ENCODE results near the gene HSPA14. TPM values are rescaled to one million over a fixed set of nuclear protein-coding genes. Genes with fewer than 3 reads are reported as not detected.

The HSPA14 gene
- total and polyA plus RNA-seq, 2 of the 8 experiments (the other 6 are each of a cell fraction or from before 2014, with no cell fraction given) = 20.5 to 36.4 TPM

GRCh38 chr10:14800397-14800796 is 37.7 kb upstream of the HSPA14 start:
- DNase-seq (ENCODE audit: low read depth in 1 of 2, low spot score in 2 of 2) = no peak
- H4K20me1 ChIP-seq (replicated peaks in 1 of 2; ENCODE audit: control insufficient read depth in 1 of 2, insufficient read depth in 2 of 2, low read length in 2 of 2) = no peaks in the 10 kb centered on the region
- ChIA-PET CTCF (ENCODE audit: partially characterized antibody) (interaction anchor here (1.1 to 2.6 kb wide), 5 partner anchors 11 to 272 kb away, joined by 3 to 7 read pairs (median 3); no protein-coding TSS in a partner anchor), POLR2A (ENCODE audit: partially characterized antibody) (interaction anchor here (1.3 kb wide), 1 partner anchor 20 kb away, joined by 3 read pairs; no protein-coding TSS in a partner anchor)
- H3K23ac ChIP-seq (ENCODE audit: insufficient read length) = no peak overlapping the region
- FAIRE-seq = no peak
- H3K4me3 ChIP-seq (ENCODE audit: extremely low read depth in 1 of 4, insufficient read depth in 2 of 4, low read depth in 3 of 4, low read length in 4 of 4) = no peak overlapping the region
- H3K4ac ChIP-seq (replicated peaks; ENCODE audit: insufficient read length, low read depth, low read length) = no peak overlapping the region
- H2BK5ac ChIP-seq (ENCODE audit: low read depth, low read length) = no peak overlapping the region
- H3K36me3 ChIP-seq (ENCODE audit: control insufficient read depth in 2 of 4, insufficient read depth in 4 of 4, low read length in 3 of 4) = no peaks in the 10 kb centered on the region
- no peak overlapping the region for H3K18ac ChIP-seq (ENCODE audit: extremely low read depth, low read length)
- no peak overlapping the region for H3K56ac ChIP-seq (replicated peaks; ENCODE audit: insufficient read length, low read depth, low read length)
- no peak overlapping the region for H3K9ac ChIP-seq (replicated peaks in 1 of 4; ENCODE audit: extremely low read depth in 1 of 4, low read depth in 3 of 4, low read length in 3 of 4)
- H3K27ac ChIP-seq (ENCODE audit: low read depth, low read length) = no peak overlapping the region
- no peak overlapping the region for H2AK5ac ChIP-seq (ENCODE audit: low read depth, low read length)
- no peak overlapping the region for H2BK15ac ChIP-seq (ENCODE audit: low read length)
- no peaks in the 10 kb centered on the region for H3K9me3 ChIP-seq (ENCODE audit: insufficient read depth in 2 of 2, low read depth in 1 of 2, low read length in 1 of 2)
- no peak overlapping the region for H4K5ac ChIP-seq (ENCODE audit: insufficient read length, low read depth, low read length)
- H2BK120ac ChIP-seq (replicated peaks; ENCODE audit: low read depth, low read length) = no peak overlapping the region
- H3K14ac ChIP-seq (ENCODE audit: insufficient read length) = no peak overlapping the region
- no peak overlapping the region for H2AFZ ChIP-seq (ENCODE audit: low read length)
- H4K91ac ChIP-seq (replicated peaks; ENCODE audit: insufficient read length, low read length) = no peak overlapping the region
- no peaks in the 10 kb centered on the region for H3K23me2 ChIP-seq (ENCODE audit: low read depth, low read length)
- WGBS, 2 experiments (ENCODE audit: extremely low coverage in 1 of 2, insufficient coverage in 1 of 2, insufficient read length in 1 of 2, insufficient replicate concordance in 2 of 2, low coverage in 1 of 2, low lambda C conversion rate in 2 of 2, missing lambda C conversion rate in 1 of 2) = 69% methylated on average over 1 of the region's 1 CpG; no CpG with 5 or more reads in 1 of the 2 experiments
- no peak overlapping the region for H2BK20ac ChIP-seq (ENCODE audit: low read length)
- no peak overlapping the region for H2BK12ac ChIP-seq (ENCODE audit: low read depth, low read length)
- H3K4me1 ChIP-seq (replicated peaks in 1 of 4; ENCODE audit: control insufficient read depth in 3 of 4, insufficient read depth in 4 of 4, low read length in 3 of 4) = no peaks in the 10 kb centered on the region
- no peaks in the 10 kb centered on the region; a peak in 1 of 4 replicates for H3K79me2 ChIP-seq (ENCODE audit: control insufficient read depth in 1 of 2, insufficient read depth in 2 of 2, low read length in 2 of 2)
- no peak overlapping the region for H3K4me2 ChIP-seq (ENCODE audit: insufficient read depth in 1 of 2, low read depth in 2 of 2, low read length in 2 of 2)
- H3K79me1 ChIP-seq (ENCODE audit: low read depth, low read length) = no peaks in the 10 kb centered on the region
- H3K27me3 ChIP-seq (replicated peaks in 1 of 4; ENCODE audit: control insufficient read depth in 3 of 4, extremely low read depth in 1 of 4, insufficient read depth in 3 of 4, low read length in 3 of 4) = no peaks in the 10 kb centered on the region
- no peak overlapping the region for H4K8ac ChIP-seq (ENCODE audit: extremely low read depth, insufficient read depth, low read length)
- TF ChIP-seq EP300 (IDR thresholded peaks at IDR 0.05; ENCODE audit: borderline replicate concordance in 1 of 2, low read depth in 2 of 2, low read length in 2 of 2) (no peak), MAX (IDR thresholded peaks at IDR 0.05) (no peak), KDM5A (IDR thresholded peaks at IDR 0.05; ENCODE audit: low read length) (no peak), JUND (IDR thresholded peaks at IDR 0.05; ENCODE audit: low read length) (no peak), NANOG (IDR thresholded peaks at IDR 0.05; ENCODE audit: insufficient read depth, low read depth, low read length, poor library complexity, severe bottlenecking) (no peak), HDAC2 (IDR thresholded peaks at IDR 0.05; ENCODE audit: borderline replicate concordance in 1 of 2, low read depth in 2 of 2, low read length in 2 of 2) (no peak), CTCF (IDR thresholded peaks at IDR 0.05; ENCODE audit: control extremely low read depth in 1 of 3, insufficient read depth in 1 of 3, low read depth in 1 of 3, low read length in 3 of 3) (no peak), CTBP2 (IDR thresholded peaks at IDR 0.05; ENCODE audit: borderline replicate concordance, insufficient read depth, insufficient read length, low read length) (no peak), BRCA1 (IDR thresholded peaks at IDR 0.05; ENCODE audit: low read depth, low read length) (no peak)

Data from H1 (cell line).